GM20431 (cell line): Measurements from ENCODE around the gene CNTN5.
"Not testable (repeated sequence)": the region's sequence is repeated elsewhere in the genome, so short reads cannot be mapped to it uniquely, and the experiment has no call there.

Experiments used
- in situ Hi-C: fragments of 300-500 bp; cut with MseI, MboI; formaldehyde crosslinking; loops from one replicate; pipeline ENCODE4 v1.15.0; 2020; ENCODE audit warnings: low sequenced_read_pairs; ENCODE audit not compliant: unreplicated experiment

Gene CNTN5

GRCh38 chr11:99257131-99257530 is 236.4 kb downstream of the CNTN5 start:
- in situ Hi-C loops = no loop called here

GRCh38 chr11:99260696-99261095 is 239.9 kb downstream of the CNTN5 start:
- in situ Hi-C loops = no loop called here

- in situ Hi-C loops = no loop called here
Observed at GRCh38 chr11:99268886-99269285, 248.1 kb downstream of the CNTN5 start.

- in situ Hi-C loops = no loop called here
Observed at GRCh38 chr11:99271527-99271926, 250.8 kb downstream of the CNTN5 start.

GRCh38 chr11:99275521-99275920 is 254.8 kb downstream of the CNTN5 start:
- in situ Hi-C loops = no loop called here

GRCh38 chr11:99277281-99277680 is 256.5 kb downstream of the CNTN5 start:
- in situ Hi-C loops = no loop called here

- in situ Hi-C loops = no loop called here
Observed at GRCh38 chr11:99279266-99279665, 258.5 kb downstream of the CNTN5 start.

GRCh38 chr11:99281331-99281730 is 260.6 kb downstream of the CNTN5 start:
- in situ Hi-C loops = no loop called here

GRCh38 chr11:99297925-99298324 is 277.2 kb downstream of the CNTN5 start:
- in situ Hi-C loops = not testable (repeated sequence)

- in situ Hi-C loops = no loop called here
Observed at GRCh38 chr11:99307510-99308088, 286.9 kb downstream of the CNTN5 start.

GRCh38 chr11:99311870-99312269 is 291.1 kb downstream of the CNTN5 start:
- in situ Hi-C loops = no loop called here

GRCh38 chr11:99316776-99317520 is 296.2 kb downstream of the CNTN5 start:
- in situ Hi-C loops = no loop called here

- in situ Hi-C loops = no loop called here
Observed at GRCh38 chr11:99320769-99321290, 300.1 kb downstream of the CNTN5 start.

GRCh38 chr11:99325847-99326246 is 305.1 kb downstream of the CNTN5 start:
- in situ Hi-C loops = no loop called here

- in situ Hi-C loops = no loop called here
Observed at GRCh38 chr11:99327066-99327465, 306.3 kb downstream of the CNTN5 start.

GRCh38 chr11:99327527-99327926 is 306.8 kb downstream of the CNTN5 start:
- in situ Hi-C loops = no loop called here

- in situ Hi-C loops = no loop called here
Observed at GRCh38 chr11:99333621-99334020, 312.9 kb downstream of the CNTN5 start.

GRCh38 chr11:99343117-99343516 is 322.4 kb downstream of the CNTN5 start:
- in situ Hi-C loops = no loop called here

- in situ Hi-C loops = no loop called here
Observed at GRCh38 chr11:99349151-99349673, 328.5 kb downstream of the CNTN5 start.

GRCh38 chr11:99351624-99352023 is 330.9 kb downstream of the CNTN5 start:
- in situ Hi-C loops = no loop called here

- in situ Hi-C loops = no loop called here
Observed at GRCh38 chr11:99352642-99353041, 331.9 kb downstream of the CNTN5 start.
